ENCODE measurements around the gene RIMBP2.

DNA sequence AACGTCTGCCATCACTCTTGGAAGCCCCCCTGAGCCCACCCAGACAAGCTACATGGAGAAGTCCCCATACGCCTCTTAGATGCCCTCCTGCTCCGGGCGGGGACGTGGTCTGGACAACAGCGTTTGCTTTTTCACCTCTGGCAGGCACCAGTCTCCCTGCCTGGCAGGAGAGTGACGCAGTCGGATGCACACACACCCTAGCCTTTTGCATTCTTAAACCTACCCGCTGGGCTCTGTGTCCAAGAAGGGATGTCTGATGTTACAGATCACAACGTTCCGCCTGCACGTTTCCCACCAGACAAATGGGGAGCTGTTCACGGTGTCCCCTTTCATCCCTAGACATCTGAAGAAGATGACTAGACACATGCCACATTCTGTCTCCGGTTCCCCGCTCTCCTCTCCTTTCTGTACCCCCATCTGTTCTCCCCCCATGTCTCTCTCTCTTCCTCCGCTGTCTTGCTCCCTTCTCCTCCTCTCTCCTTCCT, 100.2 kb downstream of the RIMBP2 start:
- TF ChIP-seq, protein P1, sequence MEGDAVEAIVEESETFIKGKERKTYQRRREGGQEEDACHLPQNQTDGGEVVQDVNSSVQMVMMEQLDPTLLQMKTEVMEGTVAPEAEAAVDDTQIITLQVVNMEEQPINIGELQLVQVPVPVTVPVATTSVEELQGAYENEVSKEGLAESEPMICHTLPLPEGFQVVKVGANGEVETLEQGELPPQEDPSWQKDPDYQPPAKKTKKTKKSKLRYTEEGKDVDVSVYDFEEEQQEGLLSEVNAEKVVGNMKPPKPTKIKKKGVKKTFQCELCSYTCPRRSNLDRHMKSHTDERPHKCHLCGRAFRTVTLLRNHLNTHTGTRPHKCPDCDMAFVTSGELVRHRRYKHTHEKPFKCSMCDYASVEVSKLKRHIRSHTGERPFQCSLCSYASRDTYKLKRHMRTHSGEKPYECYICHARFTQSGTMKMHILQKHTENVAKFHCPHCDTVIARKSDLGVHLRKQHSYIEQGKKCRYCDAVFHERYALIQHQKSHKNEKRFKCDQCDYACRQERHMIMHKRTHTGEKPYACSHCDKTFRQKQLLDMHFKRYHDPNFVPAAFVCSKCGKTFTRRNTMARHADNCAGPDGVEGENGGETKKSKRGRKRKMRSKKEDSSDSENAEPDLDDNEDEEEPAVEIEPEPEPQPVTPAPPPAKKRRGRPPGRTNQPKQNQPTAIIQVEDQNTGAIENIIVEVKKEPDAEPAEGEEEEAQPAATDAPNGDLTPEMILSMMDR (conservative IDR thresholded peaks at IDR 0.05; ENCODE audit: low read depth in 2 of 2) = no peak
- TF ChIP-seq EZH2 (IDR thresholded peaks at IDR 0.05; ENCODE audit: low read depth, unreplicated experiment) = no peak
- TF ChIP-seq STAT1 (IDR thresholded peaks at IDR 0.05; ENCODE audit: unreplicated experiment) = no peak
